ENCODE results near the gene SLA2. TPM values are rescaled to one million over a fixed set of nuclear protein-coding genes. Genes with fewer than 3 reads are reported as not detected.

The SLA2 gene
- total and polyA plus RNA-seq, 2 of the 8 experiments (the other 6 are each of a cell fraction or from before 2014, with no cell fraction given), result 0.18 TPM; not detected in 1

GRCh38 chr20:36644032-36644705, 1.8 kb downstream of the SLA2 start:
- no peak overlapping the region for H4K5ac ChIP-seq (ENCODE audit: insufficient read length, low read depth, low read length)
- no peak for FAIRE-seq

More at GRCh38 chr20:36644032-36644705, 1.8 kb downstream of the SLA2 start:
- Histone ChIP-seq H3K23me2 (ENCODE audit: low read depth, low read length) (no peaks in the 10 kb centered on the region), H4K91ac (replicated peaks; ENCODE audit: insufficient read length, low read length) (no peak overlapping the region), H3K23ac (ENCODE audit: insufficient read length) (no peak overlapping the region), H3K79me1 (ENCODE audit: low read depth, low read length) (no peaks in the 10 kb centered on the region), H4K20me1 (replicated peaks in 1 of 2; ENCODE audit: control insufficient read depth in 1 of 2, insufficient read depth in 2 of 2, low read length in 2 of 2) (no peaks in the 10 kb centered on the region), H2BK12ac (ENCODE audit: low read depth, low read length) (no peak overlapping the region), H3K9ac (replicated peaks in 1 of 4; ENCODE audit: extremely low read depth in 1 of 4, low read depth in 3 of 4, low read length in 3 of 4) (no peak overlapping the region), H3K14ac (ENCODE audit: insufficient read length) (no peak overlapping the region), H3K36me3 (ENCODE audit: control insufficient read depth in 2 of 4, insufficient read depth in 4 of 4, low read length in 3 of 4) (no peaks in the 10 kb centered on the region), H3K27me3 (replicated peaks in 1 of 4; ENCODE audit: control insufficient read depth in 3 of 4, extremely low read depth in 1 of 4, insufficient read depth in 3 of 4, low read length in 3 of 4) (no peaks in the 10 kb centered on the region), H3K18ac (ENCODE audit: extremely low read depth, low read length) (no peak overlapping the region), H3K4me2 (ENCODE audit: insufficient read depth in 1 of 2, low read depth in 2 of 2, low read length in 2 of 2) (no peak overlapping the region), H2BK120ac (replicated peaks; ENCODE audit: low read depth, low read length) (no peak overlapping the region), H2AFZ (ENCODE audit: low read length) (no peak overlapping the region), H3K4me1 (replicated peaks in 1 of 4; ENCODE audit: control insufficient read depth in 3 of 4, insufficient read depth in 4 of 4, low read length in 3 of 4) (peaks cover 1 to 13% (median 6%) of the 10 kb centered on the region in 4 experiments; a peak in 4 of 7 replicates), H2BK5ac (ENCODE audit: low read depth, low read length) (no peak overlapping the region), H2AK5ac (ENCODE audit: low read depth, low read length) (no peak overlapping the region), H3K79me2 (ENCODE audit: control insufficient read depth in 1 of 2, insufficient read depth in 2 of 2, low read length in 2 of 2) (no peaks in the 10 kb centered on the region), H3K56ac (replicated peaks; ENCODE audit: insufficient read length, low read depth, low read length) (no peak overlapping the region), H3K4ac (replicated peaks; ENCODE audit: insufficient read length, low read depth, low read length) (no peak overlapping the region), H2BK15ac (ENCODE audit: low read length) (no peak overlapping the region), H3K9me3 (ENCODE audit: insufficient read depth in 2 of 2, low read depth in 1 of 2, low read length in 1 of 2) (no peaks in the 10 kb centered on the region), H3K4me3 (ENCODE audit: extremely low read depth in 1 of 4, insufficient read depth in 2 of 4, low read depth in 3 of 4, low read length in 4 of 4) (no peak overlapping the region), H3K27ac (ENCODE audit: low read depth, low read length) (no peak overlapping the region), H2BK20ac (ENCODE audit: low read length) (no peak overlapping the region), H4K8ac (ENCODE audit: extremely low read depth, insufficient read depth, low read length) (no peak overlapping the region)
- WGBS, 2 experiments (ENCODE audit: extremely low coverage in 1 of 2, insufficient coverage in 1 of 2, insufficient read length in 1 of 2, insufficient replicate concordance in 2 of 2, low coverage in 1 of 2, low lambda C conversion rate in 2 of 2, missing lambda C conversion rate in 1 of 2), result 86% methylated on average over 5 of the region's 5 CpGs; no CpG with 5 or more reads in 1 of the 2 experiments
- no peak for TF ChIP-seq CBX8 (IDR thresholded peaks at IDR 0.05; ENCODE audit: borderline replicate concordance, low read depth, low read length)
- no peak for TF ChIP-seq EZH2 (IDR thresholded peaks at IDR 0.05; ENCODE audit: low read depth, low read length, severe bottlenecking)
- no peak for TF ChIP-seq CBX5 (IDR thresholded peaks at IDR 0.05; ENCODE audit: low read depth, low read length)
- TF ChIP-seq NRF1 (IDR thresholded peaks at IDR 0.05; ENCODE audit: low read depth, low read length), result no peak
- TF ChIP-seq POLR2A (IDR thresholded peaks at IDR 0.05; ENCODE audit: control extremely low read depth in 1 of 2, low read depth in 2 of 2, low read length in 2 of 2), result no peak
- TF ChIP-seq KDM5A (IDR thresholded peaks at IDR 0.05; ENCODE audit: low read length), result no peak
- DNase-seq (ENCODE audit: low read depth in 1 of 2, low spot score in 2 of 2), result no peak
- ChIA-PET POLR2A (ENCODE audit: partially characterized antibody) (interaction anchor here (0.9 to 1.2 kb wide), 2 partner anchors 14 to 102 kb away, joined by 3 to 6 read pairs; no protein-coding TSS in a partner anchor), CTCF (ENCODE audit: partially characterized antibody) (interaction anchor here (1.0 to 4.1 kb wide), 4 partner anchors 12 to 130 kb away, joined by 3 to 19 read pairs (median 10); partner anchors contain the start of gene DSN1)
